ENCODE results near the gene LNPEP.

GRCh38 chr5:96924016-96924443 lies 11.8 kb upstream of the LNPEP start:
- TF ChIP-seq SMC3 (IDR thresholded peaks at IDR 0.05; ENCODE audit: low read depth, low read length) (no peak), RAD21 (IDR thresholded peaks at IDR 0.05; ENCODE audit: low read length) (no peak), POLR2A (IDR thresholded peaks at IDR 0.05; ENCODE audit: low read depth, low read length) (no peak), CTCF (conservative IDR thresholded peaks at IDR 0.05; ENCODE audit: low read depth, low read length) (no peak), ELK1 (IDR thresholded peaks at IDR 0.05; ENCODE audit: borderline replicate concordance, low read depth, low read length) (no peak), FOS (IDR thresholded peaks at IDR 0.05; ENCODE audit: low read depth, low read length) (no peak), CHD1 (IDR thresholded peaks at IDR 0.05; ENCODE audit: low read depth, low read length) (no peak), RFX5 (IDR thresholded peaks at IDR 0.05; ENCODE audit: low read depth, low read length) (no peak), CEBPB (IDR thresholded peaks at IDR 0.05; ENCODE audit: low read depth, low read length) (no peak), NFE2L2 (IDR thresholded peaks at IDR 0.05; ENCODE audit: low read depth, low read length) (no peak), MAFK (IDR thresholded peaks at IDR 0.05; ENCODE audit: low read depth, low read length) (no peak), BHLHE40 (IDR thresholded peaks at IDR 0.05; ENCODE audit: low read depth, low read length) (no peak)
